Measurements from ENCODE around the gene BACE1-AS. TPM values are rescaled to one million over a fixed set of nuclear protein-coding genes. Genes with fewer than 3 reads are reported as not detected.

Gene BACE1-AS
- total and polyA plus RNA-seq, 2 experiments from 2014 or later, result 10.6 to 19.6 TPM

- no peak overlapping the region for H3K27ac Mint-ChIP-seq
- no peak overlapping the region for H3K4me3 ChIP-seq
- H3K4me3 Mint-ChIP-seq, result no peak overlapping the region
- ATAC-seq, result no peak
- H3K27ac ChIP-seq (ENCODE audit: low read depth), result no peak overlapping the region
- H3K4me2 ChIP-seq, result no peak overlapping the region
- H3K36me3 Mint-ChIP-seq (ENCODE audit: low read depth), result peaks cover 13% of the 10 kb centered on the region; the same call in 1 of the 3 replicates
- H2AFZ ChIP-seq, result no peak overlapping the region
- no peaks in the 10 kb centered on the region for H3F3A ChIP-seq (replicated peaks; ENCODE audit: low read depth)
- no peaks in the 10 kb centered on the region for H3K4me1 ChIP-seq (ENCODE audit: insufficient read depth)
- no peaks in the 10 kb centered on the region for H3K9me2 ChIP-seq (ENCODE audit: insufficient read depth)
- TF ChIP-seq JUNB (IDR thresholded peaks at IDR 0.05; ENCODE audit: unreplicated experiment) (no peak), POLR2AphosphoS5 (IDR thresholded peaks at IDR 0.05; ENCODE audit: low read depth) (no peak), CREB1 (CRISPR knock-in tag; IDR thresholded peaks at IDR 0.05; ENCODE audit: low read depth) (no peak), STAT1 (IDR thresholded peaks at IDR 0.05; ENCODE audit: unreplicated experiment) (no peak), EZH2phosphoT487 (IDR thresholded peaks at IDR 0.05; ENCODE audit: unreplicated experiment) (no peak), ZNF462 (CRISPR knock-in tag; IDR thresholded peaks at IDR 0.05) (no peak), ZNF331 (CRISPR knock-in tag; IDR thresholded peaks at IDR 0.05; ENCODE audit: low read depth) (no peak), CTCF (conservative IDR thresholded peaks at IDR 0.05; ENCODE audit: low read depth in 2 of 2) (no peak), REST (IDR thresholded peaks at IDR 0.05; ENCODE audit: unreplicated experiment) (no peak), NANOG (IDR thresholded peaks at IDR 0.05; ENCODE audit: borderline replicate concordance) (no peak)
- no peaks in the 10 kb centered on the region for H3K27me3 ChIP-seq (ENCODE audit: insufficient read depth)
- no peaks in the 10 kb centered on the region for H3K36me3 ChIP-seq (ENCODE audit: insufficient read depth)
- H3K9me3 Mint-ChIP-seq, result no peaks in the 10 kb centered on the region
- H3K4me1 Mint-ChIP-seq, result no peaks in the 10 kb centered on the region
- H3K79me2 ChIP-seq (replicated peaks; ENCODE audit: insufficient read depth), result no peaks in the 10 kb centered on the region
- DNase-seq (ENCODE audit: low spot score), result no peak
- H3K27me3 Mint-ChIP-seq (ENCODE audit: insufficient read depth, low read depth, poor library complexity), result no peaks in the 10 kb centered on the region
- no peaks in the 10 kb centered on the region; the same call in 1 of the 2 replicates for H4K20me1 ChIP-seq (replicated peaks; ENCODE audit: insufficient read depth)
These were observed 45.9 kb downstream of the BACE1-AS start for GRCh38 chr11:117337076-117337475.
